GM10266 (cell line): ENCODE results near the gene BPIFA1.

ENCODE experiments used
- DNase-seq: peaks from one replicate; pipeline ENCODE4 v3.0.0; 2012; ENCODE audit errors: extremely low spot score
- TF ChIP-seq, protein P1 (sequence below): IDR thresholded peaks from 2 replicates; pipeline ENCODE4 v1.5.1; 2012; ENCODE audit warnings: mild to moderate bottlenecking, low read depth; ENCODE audit not compliant: control insufficient read depth, insufficient read depth; ENCODE audit errors: missing control alignments

The BPIFA1 gene

DNA sequence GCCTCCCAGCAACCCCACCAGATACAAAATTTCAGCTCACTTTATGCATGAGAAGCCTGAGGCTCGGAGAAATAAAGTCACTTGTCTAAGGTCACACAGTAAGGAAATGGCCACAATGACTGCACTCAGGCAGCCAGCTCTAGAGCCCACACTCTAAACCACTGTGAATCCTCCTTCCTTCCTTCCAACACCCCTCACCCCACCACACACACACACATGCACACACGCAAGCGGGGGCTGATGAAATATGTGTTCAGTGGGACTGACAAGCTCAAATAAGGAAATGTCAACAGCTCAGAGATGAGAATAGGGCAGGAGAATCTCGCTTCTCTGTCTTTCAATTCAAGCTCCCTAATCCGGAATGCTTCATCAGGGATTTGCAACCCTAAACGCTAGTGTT, 6.0 kb upstream of the BPIFA1 start:
- TF ChIP-seq, protein P1, sequence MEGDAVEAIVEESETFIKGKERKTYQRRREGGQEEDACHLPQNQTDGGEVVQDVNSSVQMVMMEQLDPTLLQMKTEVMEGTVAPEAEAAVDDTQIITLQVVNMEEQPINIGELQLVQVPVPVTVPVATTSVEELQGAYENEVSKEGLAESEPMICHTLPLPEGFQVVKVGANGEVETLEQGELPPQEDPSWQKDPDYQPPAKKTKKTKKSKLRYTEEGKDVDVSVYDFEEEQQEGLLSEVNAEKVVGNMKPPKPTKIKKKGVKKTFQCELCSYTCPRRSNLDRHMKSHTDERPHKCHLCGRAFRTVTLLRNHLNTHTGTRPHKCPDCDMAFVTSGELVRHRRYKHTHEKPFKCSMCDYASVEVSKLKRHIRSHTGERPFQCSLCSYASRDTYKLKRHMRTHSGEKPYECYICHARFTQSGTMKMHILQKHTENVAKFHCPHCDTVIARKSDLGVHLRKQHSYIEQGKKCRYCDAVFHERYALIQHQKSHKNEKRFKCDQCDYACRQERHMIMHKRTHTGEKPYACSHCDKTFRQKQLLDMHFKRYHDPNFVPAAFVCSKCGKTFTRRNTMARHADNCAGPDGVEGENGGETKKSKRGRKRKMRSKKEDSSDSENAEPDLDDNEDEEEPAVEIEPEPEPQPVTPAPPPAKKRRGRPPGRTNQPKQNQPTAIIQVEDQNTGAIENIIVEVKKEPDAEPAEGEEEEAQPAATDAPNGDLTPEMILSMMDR, result no peak
- no peak for DNase-seq

GRCh38 chr20:33231237-33231636, 4.6 kb upstream of the BPIFA1 start:
- TF ChIP-seq, protein P1, result no peak

DNA sequence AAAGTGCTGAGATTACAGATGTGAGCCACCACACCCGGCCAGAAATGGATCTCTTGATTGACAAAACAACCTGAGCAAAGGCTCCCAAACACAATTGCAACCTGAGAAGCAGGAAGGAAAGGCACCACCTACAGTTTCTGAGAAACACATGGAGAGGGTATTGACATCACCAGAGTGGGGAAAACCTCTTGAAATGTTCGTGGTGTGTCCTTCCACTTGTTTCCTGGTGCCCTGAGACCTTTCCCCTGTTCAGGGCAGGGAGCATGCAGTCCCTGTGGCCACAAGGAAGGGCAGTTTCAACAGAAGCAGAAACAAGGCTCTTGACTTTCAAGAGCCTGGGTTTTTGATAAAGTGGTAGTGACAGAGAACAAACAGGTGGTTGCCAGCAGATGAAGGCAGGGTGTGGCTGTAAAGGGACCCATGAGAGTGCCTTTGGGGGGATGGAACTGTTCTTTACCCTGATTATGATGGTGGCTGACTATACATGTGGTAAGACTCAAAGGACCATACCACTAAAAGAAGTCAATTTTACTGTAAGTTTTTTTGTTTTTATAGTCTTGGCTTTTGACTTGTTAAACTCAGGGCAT, 3.2 kb upstream of the BPIFA1 start:
- no peak for DNase-seq
- TF ChIP-seq, protein P1, result no peak

More at GRCh38 chr20:33231237-33231636, 4.6 kb upstream of the BPIFA1 start:
- DNase-seq, result no peak

DNA sequence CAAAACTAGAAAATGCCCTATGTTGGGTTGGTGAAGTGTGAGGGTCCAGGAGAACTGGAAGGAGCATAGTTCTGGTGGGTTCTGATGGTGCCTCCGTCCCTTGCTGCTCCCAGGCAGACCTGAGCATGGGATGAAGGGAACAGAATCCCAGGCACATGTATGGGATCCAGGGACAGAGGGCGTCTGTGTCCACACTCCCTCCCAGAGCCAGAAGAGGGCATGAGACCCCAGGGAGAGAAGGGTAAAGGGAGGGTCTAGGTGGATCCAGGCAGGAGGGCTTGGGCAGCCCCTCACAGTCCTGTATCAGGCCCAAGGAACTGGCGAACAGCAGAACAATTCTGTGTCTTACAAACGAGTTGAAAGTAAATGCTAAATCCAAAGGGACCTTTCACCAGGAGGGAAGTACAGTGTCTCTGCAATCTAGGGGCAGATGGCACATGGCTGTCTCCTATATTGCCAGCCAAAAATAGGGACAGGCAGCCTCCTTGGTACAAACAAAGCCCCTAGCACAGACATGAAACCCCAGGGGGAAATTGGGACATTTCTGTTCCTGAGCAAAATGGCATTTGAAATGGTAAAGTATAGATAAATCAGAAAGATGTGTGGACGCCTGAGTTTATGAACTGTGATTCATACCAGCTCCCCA, 2.5 kb upstream of the BPIFA1 start:
- DNase-seq, result no peak
- TF ChIP-seq, protein P1, result no peak

GRCh38 chr20:33234050-33234449, 1.7 kb upstream of the BPIFA1 start:
- DNase-seq, result no peak
- TF ChIP-seq, protein P1, result no peak

DNA sequence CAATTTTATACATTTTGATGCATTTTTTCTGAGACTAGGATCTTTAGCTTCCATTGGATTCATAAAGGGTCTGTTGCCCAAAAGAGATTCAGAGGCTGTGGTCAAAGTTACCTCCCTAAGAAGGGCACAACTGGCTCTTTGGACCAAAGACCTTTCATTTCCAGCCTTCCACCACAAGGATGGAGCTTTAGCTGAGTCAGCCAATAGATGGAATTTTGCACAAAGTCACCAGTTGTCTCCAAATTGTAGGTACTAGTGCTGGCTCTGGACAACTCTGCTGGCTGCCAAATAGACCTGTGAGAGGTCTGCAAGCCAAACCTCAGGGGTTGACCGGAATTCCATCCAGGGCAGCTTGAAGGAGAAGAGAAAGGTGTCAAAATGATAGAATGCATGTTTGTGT, 555 bp downstream of the BPIFA1 start:
- TF ChIP-seq, protein P1, result no peak
- no peak for DNase-seq

GRCh38 chr20:33237989-33238388, 2.2 kb downstream of the BPIFA1 start:
- TF ChIP-seq, protein P1, result no peak
- no peak for DNase-seq
